GM21381 (cell line): ENCODE data around the gene IDUA.
"Not testable (repeated sequence)": the region's sequence is repeated elsewhere in the genome, so short reads cannot be mapped to it uniquely, and the experiment has no call there.

Source experiments
- ATAC-seq: cut with Tn5 transposase; IDR thresholded peaks from one replicate; pipeline ENCODE4 v1.9.1; 2021; ENCODE audit warnings: mild to moderate bottlenecking, moderate library complexity; ENCODE audit not compliant: unreplicated experiment

The IDUA gene

DNA sequence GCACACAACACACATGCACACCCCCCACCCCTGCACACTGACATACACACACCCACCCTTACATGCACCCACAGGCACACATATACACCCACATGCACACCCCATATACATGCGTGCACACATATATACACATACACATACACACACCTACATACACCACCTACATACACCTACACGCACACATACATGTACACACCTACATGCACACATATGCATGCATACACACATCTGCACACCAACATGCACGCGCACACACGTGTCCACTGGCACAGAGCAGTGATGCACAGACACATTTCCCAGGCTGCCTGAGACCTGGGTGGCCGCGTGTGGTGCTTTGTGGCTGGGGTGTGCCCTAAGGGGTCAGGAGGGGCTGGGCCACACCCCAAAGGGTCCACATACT lies 56.3 kb downstream of the IDUA start:
- no peak for ATAC-seq

DNA sequence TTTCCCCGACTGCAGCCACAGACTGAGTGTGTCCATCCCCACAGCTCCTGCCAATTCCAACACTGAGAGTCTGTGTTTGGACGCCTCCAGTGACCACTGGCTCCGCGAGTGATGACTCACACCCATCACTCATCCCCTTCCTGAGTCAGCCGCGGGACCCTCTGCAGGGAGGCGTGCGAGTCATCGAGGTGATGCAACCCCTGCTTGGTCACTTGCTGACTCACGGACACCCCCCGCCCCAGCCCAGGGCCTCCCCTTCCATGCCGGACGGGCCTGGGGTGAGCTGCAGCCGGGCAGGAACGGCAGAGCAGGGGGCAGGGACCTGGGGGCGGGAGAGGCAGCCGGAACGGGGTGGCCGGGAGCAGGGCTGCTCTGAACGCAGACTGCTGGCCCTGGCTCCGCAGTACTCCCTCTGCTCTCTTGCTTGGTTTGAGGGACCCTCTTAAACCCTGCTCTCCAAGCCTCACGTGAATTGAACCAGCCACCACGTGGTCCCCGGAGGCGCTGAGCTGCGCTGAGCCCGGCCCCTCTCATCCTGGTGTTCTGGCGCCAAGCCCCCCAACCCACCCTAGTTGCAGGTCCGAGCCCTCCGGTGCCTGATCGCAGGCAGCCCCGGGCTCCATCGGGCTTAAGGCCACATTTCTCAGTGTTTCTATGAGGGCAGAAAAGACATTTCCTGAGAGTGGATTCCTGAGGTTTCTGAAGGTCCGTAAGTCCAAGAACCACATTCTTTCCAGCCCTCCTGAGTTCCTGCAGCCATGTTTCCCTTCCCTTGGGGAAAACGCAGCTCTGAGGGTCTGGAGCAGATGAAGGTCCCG lies 57.0 kb downstream of the IDUA start:
- ATAC-seq: no peak

DNA sequence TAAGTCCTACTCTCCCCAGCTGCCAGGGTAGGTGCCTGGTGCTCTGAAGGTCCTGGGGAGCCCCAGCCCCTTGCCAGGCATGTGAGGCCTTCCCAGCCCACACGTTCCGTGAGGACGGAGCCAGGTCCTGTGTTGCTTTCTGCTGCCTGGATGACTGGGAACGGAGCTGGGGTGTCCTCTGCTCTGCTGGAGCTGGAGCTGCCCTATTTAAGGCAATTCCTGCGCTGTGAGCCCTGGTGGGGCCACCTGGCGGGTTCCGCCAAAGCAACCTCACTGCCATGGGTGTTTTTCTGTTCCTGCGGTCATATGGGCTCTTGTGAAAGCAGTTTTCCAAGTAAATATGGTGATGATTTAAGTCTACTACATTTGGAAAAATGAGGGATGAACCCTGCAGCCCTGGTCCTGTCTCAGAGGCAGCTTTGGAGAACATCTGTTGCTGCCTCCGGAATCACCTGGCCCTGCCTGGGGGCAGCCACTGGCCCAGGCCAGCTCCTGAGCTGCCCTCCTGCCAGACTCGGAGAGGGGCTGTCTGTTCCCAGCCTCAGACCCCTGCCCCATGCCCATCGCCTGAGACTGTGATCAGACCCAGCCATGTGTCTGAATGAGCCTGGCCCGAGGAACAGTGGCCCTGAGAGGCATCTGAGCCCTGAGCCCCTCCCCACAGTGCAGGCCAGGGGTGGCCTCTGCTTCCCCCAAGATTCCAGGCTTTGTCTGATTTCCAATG lies 57.8 kb downstream of the IDUA start:
- no peak for ATAC-seq

DNA sequence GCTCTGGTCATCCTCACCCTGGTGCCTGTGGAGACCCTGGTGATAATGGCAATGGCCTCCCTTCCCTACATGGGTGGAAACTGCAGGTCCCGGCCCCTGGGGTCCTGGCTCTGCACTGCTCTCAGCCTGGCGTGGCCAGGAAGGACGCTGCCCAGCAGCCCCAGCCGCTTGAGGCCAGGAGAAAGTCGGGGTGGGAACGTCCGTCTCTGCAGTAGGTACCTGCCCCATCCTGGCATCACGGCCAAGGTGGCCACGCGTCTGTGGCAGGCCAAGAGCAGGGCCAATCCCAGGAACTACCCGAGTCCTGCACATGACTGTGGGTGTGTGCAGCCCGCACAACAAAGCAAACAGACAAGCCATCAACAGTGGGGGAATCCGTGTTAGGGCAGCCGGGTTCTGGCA lies 58.4 kb downstream of the IDUA start:
- no peak for ATAC-seq

DNA sequence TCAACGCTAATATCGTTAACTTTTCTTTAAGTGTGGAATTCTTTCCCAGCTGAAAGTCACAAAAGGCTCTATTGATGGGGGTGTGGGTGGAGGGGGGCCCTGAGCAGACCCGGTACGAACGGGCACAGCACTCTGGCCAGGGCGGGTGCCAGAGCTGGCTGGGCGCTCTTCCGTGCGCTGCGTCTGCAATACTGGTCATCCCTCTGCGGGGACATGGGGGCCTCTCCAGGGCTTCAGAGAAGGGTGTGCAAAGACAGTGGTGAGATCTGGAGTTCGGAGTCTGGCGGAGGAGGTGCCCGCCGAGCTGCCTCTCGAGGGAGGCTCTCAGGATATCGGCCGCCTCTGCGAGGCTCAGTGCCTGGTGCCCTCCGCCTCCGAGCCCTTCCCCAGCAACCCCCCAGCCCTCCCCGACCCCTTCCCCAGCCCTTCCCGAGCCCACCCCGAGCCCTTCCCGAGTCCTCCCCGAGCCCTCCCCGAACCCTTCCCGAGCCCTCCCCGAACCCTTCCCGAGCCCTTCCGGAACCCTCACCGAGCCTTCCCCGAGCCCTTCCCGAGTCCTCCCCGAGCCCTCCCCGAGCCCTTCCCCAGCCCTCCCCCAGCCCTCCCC lies 58.9 kb downstream of the IDUA start:
- ATAC-seq: no peak

DNA sequence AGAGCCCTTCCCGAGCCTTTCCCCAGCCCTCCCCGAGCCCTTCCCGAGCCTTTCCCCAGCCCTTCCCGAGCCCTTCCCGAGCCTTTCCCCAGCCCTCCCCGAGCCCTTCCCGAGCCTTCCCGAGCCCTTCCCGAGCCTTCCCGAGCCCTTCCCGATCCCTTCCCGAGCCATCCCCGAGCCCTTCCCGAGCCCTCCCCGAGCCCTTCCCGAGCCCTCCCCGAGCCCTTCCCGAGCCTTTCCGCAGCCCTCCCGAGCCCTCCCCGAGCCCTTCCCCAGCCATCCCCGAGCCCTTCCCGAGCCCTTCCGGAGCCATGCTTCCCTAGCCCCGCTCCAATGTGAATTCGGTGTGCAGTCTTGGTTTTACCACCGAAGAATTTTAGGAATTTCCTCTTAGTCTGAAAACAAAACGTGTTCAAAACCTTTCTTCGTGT lies 59.8 kb downstream of the IDUA start:
- not testable (repeated sequence) for ATAC-seq

DNA sequence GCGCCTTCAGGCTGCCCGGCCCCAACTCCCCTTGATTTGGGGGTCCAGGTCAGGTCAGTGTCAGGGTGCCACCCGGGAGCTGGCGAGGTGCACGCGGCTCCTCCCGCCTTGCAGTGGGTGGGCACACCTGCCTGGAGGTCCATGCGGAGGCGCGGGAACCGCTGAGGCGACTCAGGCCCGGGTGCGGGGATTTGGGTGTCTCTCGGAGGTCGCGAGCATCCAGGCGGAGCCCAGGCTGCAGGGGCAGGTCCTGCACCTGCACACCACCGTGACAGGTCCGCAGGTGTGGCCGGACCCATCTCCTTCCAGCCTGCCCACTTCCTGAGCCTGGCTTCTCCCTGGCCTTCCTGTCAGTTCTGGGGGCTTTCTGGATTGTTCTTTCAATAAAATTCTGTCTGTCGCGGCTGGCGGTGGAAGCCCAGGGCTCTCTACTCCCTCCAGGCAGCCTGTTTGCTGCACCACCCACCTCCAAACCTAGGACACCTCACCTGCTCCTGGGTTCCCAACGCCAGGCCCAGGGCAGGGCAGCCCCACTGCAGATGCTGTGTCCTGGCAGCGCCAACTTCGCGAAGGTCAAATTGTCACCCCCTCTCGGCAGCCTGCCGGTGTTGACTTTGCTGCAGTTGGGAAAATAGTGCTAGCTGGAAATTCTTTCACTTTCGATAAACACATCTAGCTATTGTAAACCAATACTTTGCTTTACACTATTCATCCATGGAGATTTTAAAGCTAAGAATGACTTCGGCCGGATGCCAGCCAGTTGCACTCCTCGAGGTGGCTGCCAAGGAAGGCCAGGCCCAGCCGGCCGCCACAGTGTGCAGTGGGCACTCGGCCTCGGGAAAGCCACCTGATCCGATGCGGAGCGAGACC lies 60.5 kb downstream of the IDUA start:
- ATAC-seq: no peak

DNA sequence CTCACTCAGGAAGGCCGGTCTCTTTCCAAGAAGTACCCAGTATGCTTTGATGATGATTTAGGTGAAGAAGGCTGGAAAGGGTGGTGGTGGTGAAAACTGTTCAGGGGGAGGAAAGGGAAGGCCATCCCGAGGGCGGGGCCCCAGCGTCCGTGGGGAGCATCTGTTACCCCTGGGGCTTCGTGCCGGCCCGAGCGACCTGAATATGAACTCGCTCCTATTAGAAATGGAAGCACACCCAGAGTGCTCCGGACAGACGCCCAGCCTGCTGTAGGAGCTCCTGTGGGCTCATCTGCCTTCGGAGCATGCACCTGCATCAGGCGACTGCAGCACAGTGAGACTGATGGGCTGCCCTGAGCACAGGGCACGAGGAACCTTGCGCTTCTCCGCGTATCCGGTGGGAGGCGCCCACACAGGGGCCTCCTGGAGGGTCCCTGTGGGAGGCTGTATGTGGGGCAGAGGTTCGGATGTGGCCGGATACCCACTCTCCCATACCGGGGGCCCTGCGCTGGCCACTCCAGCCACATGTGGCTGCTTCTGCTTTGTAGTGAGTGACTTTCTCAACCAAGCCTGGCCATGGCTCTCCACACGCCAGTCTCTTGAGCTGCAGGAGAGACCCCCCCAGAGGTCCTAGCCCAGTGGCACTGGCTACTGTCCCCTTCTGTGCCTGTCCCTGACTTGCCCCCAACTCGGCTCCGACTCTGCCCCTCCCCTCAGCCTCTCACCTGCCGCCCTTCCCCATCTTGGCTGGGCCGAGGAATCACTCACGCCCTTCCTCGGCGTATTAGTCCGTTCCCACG lies 61.3 kb downstream of the IDUA start:
- ATAC-seq: no peak

DNA sequence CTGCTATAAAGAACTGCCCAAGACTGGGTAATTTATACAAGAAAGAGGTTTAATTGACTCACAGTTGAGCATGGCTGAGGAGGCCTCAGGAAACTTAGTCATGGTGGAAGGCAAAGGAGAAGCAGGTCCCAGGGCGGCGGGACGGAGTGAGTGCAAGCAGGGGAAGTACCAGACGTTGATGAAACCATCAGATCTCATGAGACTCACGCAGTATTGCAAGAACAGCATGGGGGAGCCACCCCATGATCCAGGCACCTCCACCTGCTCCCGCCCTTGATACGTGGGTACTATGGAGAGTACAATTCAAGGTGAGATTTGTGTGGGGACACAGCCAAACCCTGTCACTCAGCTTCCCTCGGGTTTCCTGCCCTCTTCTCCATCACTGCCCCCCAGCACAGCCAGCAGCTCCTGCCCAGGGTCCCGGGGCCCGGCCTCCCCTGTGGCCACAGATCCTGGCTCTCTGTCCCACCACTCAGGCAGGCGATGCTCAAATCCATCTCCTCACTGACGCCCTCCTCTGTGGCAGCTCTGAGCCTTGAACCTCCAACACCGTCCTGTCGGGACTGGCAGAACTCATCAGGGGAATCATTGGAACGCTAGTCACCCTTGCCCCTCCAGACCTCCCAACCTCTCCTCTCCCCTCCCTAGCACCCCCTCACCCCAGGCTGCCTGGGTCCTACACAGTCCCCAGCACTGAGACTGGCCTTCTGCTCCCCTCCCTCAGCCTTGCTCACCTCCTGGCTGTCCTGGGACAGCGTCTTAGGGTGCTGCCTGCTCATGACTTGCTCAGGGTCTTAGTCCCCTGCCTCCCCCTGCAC lies 62.1 kb downstream of the IDUA start:
- ATAC-seq: no peak

DNA sequence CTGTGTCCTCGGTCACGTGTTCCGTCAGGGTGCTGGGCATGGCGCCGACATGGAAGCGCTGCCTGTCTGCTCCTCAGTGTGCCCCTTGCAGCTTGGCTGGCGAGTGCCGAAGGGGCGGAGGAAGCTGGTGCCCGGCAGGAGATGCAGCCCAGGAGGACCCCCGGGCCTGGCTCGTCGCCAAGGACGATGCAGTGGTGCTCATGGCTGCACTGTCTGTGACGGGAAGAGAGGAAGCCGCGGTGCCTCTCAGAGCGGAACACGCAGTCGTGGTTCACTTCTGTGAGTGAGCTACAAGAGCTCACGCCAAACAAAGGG lies 62.7 kb downstream of the IDUA start:
- ATAC-seq: no peak

DNA sequence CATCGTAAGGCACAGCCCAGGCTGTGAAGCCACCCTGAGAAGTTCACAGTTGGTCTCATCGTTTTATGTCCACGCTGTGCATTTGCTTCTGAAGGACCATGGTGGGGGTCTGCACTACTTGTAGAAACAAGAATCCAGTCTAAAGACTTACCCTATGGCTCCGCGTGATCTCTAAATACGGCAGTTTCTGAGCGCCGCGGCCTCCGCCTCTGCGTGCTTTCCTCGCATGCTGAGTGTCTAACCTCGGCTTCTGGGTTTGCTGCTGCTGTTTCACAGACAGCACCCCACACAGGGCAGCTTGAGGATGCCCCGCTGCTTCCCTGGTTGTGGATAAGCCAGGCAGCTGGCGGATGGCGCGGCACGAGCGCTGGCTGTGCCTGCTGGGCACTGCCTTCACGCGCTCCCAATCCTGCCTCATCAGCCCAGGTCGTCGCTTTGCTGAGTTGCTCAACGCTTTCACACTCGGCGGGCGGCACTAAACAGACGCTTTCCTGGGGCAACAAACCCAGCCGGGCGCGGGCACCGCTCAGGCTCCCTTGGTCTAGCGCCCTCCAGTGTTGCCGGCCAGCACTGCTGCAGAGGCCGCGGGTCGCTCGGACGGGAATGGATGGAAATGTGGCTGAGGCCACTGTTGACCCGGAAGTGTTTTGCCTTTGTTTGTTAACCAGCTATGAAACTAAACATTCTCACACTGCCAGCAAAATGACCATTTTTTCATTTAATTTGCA lies 63.8 kb downstream of the IDUA start:
- no peak for ATAC-seq

DNA sequence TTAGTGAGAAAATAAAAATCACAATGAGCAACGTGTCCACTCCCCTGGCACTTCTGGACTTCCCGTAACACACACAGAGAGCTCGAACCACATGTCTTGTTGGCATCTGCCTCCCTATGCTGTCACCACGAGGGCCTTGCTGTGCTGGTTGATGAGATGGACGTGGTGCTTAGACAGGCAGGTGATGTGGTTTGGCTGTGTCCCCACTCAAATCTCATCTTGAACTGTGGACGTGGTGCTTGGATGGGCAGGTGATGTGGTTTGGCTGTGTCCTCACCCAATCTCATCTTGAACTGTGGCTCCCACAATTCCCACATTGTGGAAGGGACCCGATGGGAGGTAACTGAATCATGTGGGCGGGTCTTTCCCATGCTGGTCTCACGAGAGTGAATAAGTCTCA lies 64.6 kb downstream of the IDUA start:
- no peak for ATAC-seq

DNA sequence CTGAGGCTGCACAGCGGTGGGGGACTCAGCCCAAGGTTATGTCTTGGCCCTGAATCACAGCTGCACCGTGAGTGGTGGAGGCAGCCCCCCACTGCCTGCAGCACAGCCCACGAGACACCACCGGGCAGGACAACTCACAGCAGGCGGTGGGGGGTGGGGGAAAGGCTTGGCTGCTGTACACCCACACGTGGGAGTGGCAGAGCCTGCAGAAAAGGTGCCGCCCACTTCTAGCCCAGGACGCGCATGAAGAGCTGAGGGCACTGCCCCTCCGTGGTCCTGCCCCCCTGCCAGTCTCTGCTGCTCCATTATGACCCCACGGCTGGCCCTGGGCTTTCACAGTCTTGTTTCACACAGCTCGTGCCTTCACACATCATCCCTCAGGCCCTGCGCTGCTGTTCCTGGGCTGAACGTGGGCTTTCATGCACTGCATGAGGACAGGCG lies 65.4 kb downstream of the IDUA start:
- ATAC-seq: no peak

DNA sequence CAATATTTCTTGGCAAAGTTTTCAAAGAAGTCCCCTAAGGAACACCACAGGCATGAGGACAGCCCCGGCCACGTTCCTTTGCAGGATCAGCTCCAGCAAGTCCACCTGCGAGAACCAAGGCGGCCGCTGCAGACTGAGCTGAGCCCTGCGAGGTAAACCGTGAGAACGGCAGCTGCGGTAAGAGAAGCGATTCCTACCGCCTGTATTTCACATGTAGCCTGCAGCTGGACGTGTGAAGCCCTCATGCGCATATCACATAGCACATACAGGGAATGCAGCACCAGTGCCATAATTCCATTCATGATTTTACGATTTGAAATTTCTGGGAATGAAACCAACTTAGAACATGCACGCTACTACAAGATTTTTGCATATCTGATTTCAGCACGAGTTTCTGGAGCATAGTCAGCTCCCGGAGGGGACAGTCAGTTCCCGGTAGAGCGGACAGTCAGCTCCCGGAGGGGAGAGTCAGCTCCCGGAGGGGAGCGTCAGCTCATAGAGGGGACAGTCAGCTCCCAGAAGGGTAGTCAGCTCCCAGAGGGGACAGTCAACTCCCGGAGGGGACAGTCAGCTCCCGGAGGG lies 66.3 kb downstream of the IDUA start:
- no peak for ATAC-seq

DNA sequence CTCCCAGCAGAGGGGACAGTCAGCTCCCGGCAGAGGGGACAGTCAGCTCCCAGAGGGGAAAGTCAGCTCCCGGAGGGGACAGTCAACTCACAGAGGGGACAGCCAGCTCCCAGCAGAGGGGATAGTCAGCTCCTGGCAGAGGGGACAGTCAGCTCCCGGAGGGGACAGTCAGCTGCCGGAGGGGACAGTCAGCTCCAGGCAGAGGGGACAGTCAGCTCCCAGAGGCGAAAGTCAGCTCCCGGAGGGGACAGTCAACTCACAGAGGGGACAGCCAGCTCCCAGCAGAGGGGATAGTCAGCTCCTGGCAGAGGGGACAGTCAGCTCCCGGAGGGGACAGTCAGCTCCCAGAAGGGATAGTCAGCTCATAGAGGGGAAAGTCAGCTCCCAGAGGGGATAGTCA lies 67.0 kb downstream of the IDUA start:
- ATAC-seq: not testable (repeated sequence)
